Measurements from ENCODE around the gene IGFN1.

- no peak for TF ChIP-seq HDAC2 (IDR thresholded peaks at IDR 0.05)
- no peak for TF ChIP-seq POLR2A (conservative IDR thresholded peaks at IDR 0.05)
- TF ChIP-seq GABPA (tag; conservative IDR thresholded peaks at IDR 0.05; ENCODE audit: low read depth) = no peak
- no peak for TF ChIP-seq CAMTA2 (CRISPR knock-in tag; conservative IDR thresholded peaks at IDR 0.05)
- TF ChIP-seq, protein P1, sequence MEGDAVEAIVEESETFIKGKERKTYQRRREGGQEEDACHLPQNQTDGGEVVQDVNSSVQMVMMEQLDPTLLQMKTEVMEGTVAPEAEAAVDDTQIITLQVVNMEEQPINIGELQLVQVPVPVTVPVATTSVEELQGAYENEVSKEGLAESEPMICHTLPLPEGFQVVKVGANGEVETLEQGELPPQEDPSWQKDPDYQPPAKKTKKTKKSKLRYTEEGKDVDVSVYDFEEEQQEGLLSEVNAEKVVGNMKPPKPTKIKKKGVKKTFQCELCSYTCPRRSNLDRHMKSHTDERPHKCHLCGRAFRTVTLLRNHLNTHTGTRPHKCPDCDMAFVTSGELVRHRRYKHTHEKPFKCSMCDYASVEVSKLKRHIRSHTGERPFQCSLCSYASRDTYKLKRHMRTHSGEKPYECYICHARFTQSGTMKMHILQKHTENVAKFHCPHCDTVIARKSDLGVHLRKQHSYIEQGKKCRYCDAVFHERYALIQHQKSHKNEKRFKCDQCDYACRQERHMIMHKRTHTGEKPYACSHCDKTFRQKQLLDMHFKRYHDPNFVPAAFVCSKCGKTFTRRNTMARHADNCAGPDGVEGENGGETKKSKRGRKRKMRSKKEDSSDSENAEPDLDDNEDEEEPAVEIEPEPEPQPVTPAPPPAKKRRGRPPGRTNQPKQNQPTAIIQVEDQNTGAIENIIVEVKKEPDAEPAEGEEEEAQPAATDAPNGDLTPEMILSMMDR (IDR thresholded peaks at IDR 0.05 in 2 of 3, conservative IDR thresholded peaks at IDR 0.05 in 1 of 3; ENCODE audit: insufficient read depth in 2 of 3, low read depth in 1 of 3, low read length in 3 of 3) = no peak
Measured at GRCh38 chr1:201164645-201165044, 26.0 kb upstream of the IGFN1 start.

Measured in K562 (cell line).